Neural progenitor cell (in vitro differentiated cells): ENCODE results near the gene MAP7D2.

Experiments used
- CTCF ChIP-seq: fragments of 200-600 bp; sonication (generic); IDR thresholded peaks from 2 replicates; pipeline ENCODE4 v1.5.1; 2017; ENCODE audit warnings: antibody characterized with exemption, mild to moderate bottlenecking
- EZH2 ChIP-seq: fragments of 200-600 bp; sonication (generic); IDR thresholded peaks from 2 replicates; pipeline ENCODE4 v1.6.1; 2017; ENCODE audit warnings: antibody characterized with exemption, mild to moderate bottlenecking, moderate library complexity

GRCh38 chrX:20060961-20061748 lies 55.6 kb downstream of the MAP7D2 start:
- TF ChIP-seq CTCF = no peak
- TF ChIP-seq EZH2 = no peak
